GM12878 (cell line): ENCODE measurements around the gene CAPN15. TPM values are rescaled to one million over a fixed set of nuclear protein-coding genes. Genes with fewer than 3 reads are reported as not detected.

ENCODE experiments used
- ASH2L ChIP-seq: fragments of 300-600, 200-600 bp; sonication (generic); IDR thresholded peaks from 2 replicates; pipeline ENCODE4 v1.6.1; 2017; ENCODE audit warnings: low read depth, mild to moderate bottlenecking, borderline replicate concordance
- BHLHE40 ChIP-seq, 2 experiments: fragments of 450-650 bp in 1 of 2; IDR thresholded peaks; 2 replicates each; pipeline ENCODE4 v1.6.1; 2011 to 2017; ENCODE audit warnings: low read depth in 2 of 2, borderline replicate concordance in 1 of 2, improper control_type of control experiment in 1 of 2, low read length in 1 of 2, mild to moderate bottlenecking in 1 of 2
- CBFB ChIP-seq: IDR thresholded peaks from 2 replicates; pipeline ENCODE4 v1.6.1; 2016; ENCODE audit warnings: antibody characterized with exemption, low read depth
- ELK1 ChIP-seq: IDR thresholded peaks from 2 replicates; pipeline ENCODE4 v1.6.1; 2012; ENCODE audit warnings: low read depth, low read length, improper control_type of control experiment
- ESRRA ChIP-seq: IDR thresholded peaks from 2 replicates; pipeline ENCODE4 v1.6.1; 2012; ENCODE audit warnings: mild to moderate bottlenecking, low read length, improper control_type of control experiment
- HDAC6 ChIP-seq: fragments of 200-600 bp; sonication (generic); IDR thresholded peaks from one replicate; pipeline ENCODE4 v1.8.0; 2017; ENCODE audit warnings: antibody characterized with exemption; ENCODE audit not compliant: unreplicated experiment
- IRF4 ChIP-seq: IDR thresholded peaks from 2 replicates; pipeline ENCODE4 v1.6.1; 2011; ENCODE audit warnings: low read depth, low read length
- JUND ChIP-seq: IDR thresholded peaks from 2 replicates; pipeline ENCODE4 v1.6.1; 2012; ENCODE audit warnings: low read depth, mild to moderate bottlenecking, low read length, improper control_type of control experiment, moderate library complexity
- MEF2B ChIP-seq: fragments of 450-650 bp; IDR thresholded peaks from 2 replicates; pipeline ENCODE4 v1.6.1; 2018; ENCODE audit warnings: mild to moderate bottlenecking, moderate library complexity; ENCODE audit not compliant: partially characterized antibody, poor library complexity, severe bottlenecking
- MTA2 ChIP-seq: fragments of 450-650 bp; IDR thresholded peaks from 2 replicates; pipeline ENCODE4 v1.6.1; 2016; ENCODE audit warnings: low read depth, mild to moderate bottlenecking, moderate library complexity
- NR2F1 ChIP-seq: fragments of 450-650 bp; conservative IDR thresholded peaks from 2 replicates; pipeline ENCODE4 v1.6.1; 2017; ENCODE audit warnings: mild to moderate bottlenecking
- NRF1 ChIP-seq: conservative IDR thresholded peaks from 2 replicates; pipeline ENCODE4 v1.6.1; 2011; ENCODE audit warnings: mild to moderate bottlenecking, low read depth, low read length, improper control_type of control experiment
- POLR2A ChIP-seq: IDR thresholded peaks from 2 replicates; pipeline ENCODE4 v1.6.1; 2011; ENCODE audit warnings: low read depth, mild to moderate bottlenecking, low read length
- RCOR1 ChIP-seq: conservative IDR thresholded peaks from 2 replicates; pipeline ENCODE4 v1.6.1; 2012; ENCODE audit warnings: low read depth, low read length, improper control_type of control experiment
- RFX5 ChIP-seq: IDR thresholded peaks from 2 replicates; pipeline ENCODE4 v1.6.1; 2011; ENCODE audit warnings: low read depth, low read length, improper control_type of control experiment
- STAT1 ChIP-seq: fragments of 450-650 bp; conservative IDR thresholded peaks from 2 replicates; pipeline ENCODE4 v1.6.1; 2014; ENCODE audit warnings: antibody characterized with exemption, mild to moderate bottlenecking
- SUZ12 ChIP-seq: fragments of 200-600 bp; sonication (generic); IDR thresholded peaks from one replicate; pipeline ENCODE4 v1.6.1; 2018; ENCODE audit warnings: antibody characterized with exemption, mild to moderate bottlenecking; ENCODE audit not compliant: unreplicated experiment
- ZBTB11 ChIP-seq: fragments of 450-650 bp; formaldehyde crosslinking; IDR thresholded peaks from 2 replicates; pipeline ENCODE4 v1.5.0; 2022; ENCODE audit warnings: mild to moderate bottlenecking, missing genetic modification characterization
- ZBTB33 ChIP-seq: fragments of 450-650 bp; IDR thresholded peaks from 2 replicates; pipeline ENCODE4 v1.6.1; 2017; ENCODE audit warnings: mild to moderate bottlenecking
- ZNF24 ChIP-seq: fragments of 450-650 bp; IDR thresholded peaks from 2 replicates; pipeline ENCODE4 v1.6.1; 2017; ENCODE audit warnings: antibody characterized with exemption, mild to moderate bottlenecking
- ZNF622 ChIP-seq: fragments of 450-650 bp; IDR thresholded peaks from 2 replicates; pipeline ENCODE4 v1.6.1; 2017; ENCODE audit warnings: mild to moderate bottlenecking, inconsistent platforms
- polyA plus RNA-seq, 11 experiments: library from polyadenylated mRNA; depleted of rRNA in 4 of 11; unstranded in 6 of 11; stranded (reverse) in 5 of 11; fragments of >200 nt; fragmentation: Nextera tagmentation in 4 of 11; fragmentation: Illumina TruSeq in 1 of 11; extraction: Ambion mirVana in 4 of 11; extraction: Trizol in 1 of 11; gene quantifications; 1 replicate in 1 of 11; 2 replicates in 10 of 11; pipeline versions ENCODE4 v1.2.1 to v1.2.3, GENCODE V29; 2011 to 2016; ENCODE audit warnings: inconsistent platforms in 2 of 11, missing spikeins in 2 of 11, low read depth in 1 of 11
- total RNA-seq, 4 experiments: library from RNA; depleted of rRNA in 3 of 4; stranded (reverse); fragments of >200 nt in 3 of 4; fragmentation: Illumina TruSeq in 1 of 4; extraction: Trizol in 1 of 4; gene quantifications; 2 replicates each; pipeline versions ENCODE4 v1.2.1 to v1.2.3, GENCODE V29; 2013 to 2021
- TF ChIP-seq, protein P1 (sequence below): fragments of 450-650 bp; IDR thresholded peaks from 2 replicates; pipeline ENCODE4 v1.6.1; 2017; ENCODE audit warnings: low read depth, mild to moderate bottlenecking, moderate library complexity
- TF ChIP-seq, protein P2 (sequence below): IDR thresholded peaks from 2 replicates; pipeline ENCODE4 v1.6.1; 2012; ENCODE audit warnings: low read depth, low read length, improper control_type of control experiment

Gene CAPN15
- total and polyA plus RNA-seq, 10 of the 15 experiments (the other 5 are each of a cell fraction or from before 2014, with no cell fraction given) = 0.40 to 78.5 (median 8.3) TPM

DNA sequence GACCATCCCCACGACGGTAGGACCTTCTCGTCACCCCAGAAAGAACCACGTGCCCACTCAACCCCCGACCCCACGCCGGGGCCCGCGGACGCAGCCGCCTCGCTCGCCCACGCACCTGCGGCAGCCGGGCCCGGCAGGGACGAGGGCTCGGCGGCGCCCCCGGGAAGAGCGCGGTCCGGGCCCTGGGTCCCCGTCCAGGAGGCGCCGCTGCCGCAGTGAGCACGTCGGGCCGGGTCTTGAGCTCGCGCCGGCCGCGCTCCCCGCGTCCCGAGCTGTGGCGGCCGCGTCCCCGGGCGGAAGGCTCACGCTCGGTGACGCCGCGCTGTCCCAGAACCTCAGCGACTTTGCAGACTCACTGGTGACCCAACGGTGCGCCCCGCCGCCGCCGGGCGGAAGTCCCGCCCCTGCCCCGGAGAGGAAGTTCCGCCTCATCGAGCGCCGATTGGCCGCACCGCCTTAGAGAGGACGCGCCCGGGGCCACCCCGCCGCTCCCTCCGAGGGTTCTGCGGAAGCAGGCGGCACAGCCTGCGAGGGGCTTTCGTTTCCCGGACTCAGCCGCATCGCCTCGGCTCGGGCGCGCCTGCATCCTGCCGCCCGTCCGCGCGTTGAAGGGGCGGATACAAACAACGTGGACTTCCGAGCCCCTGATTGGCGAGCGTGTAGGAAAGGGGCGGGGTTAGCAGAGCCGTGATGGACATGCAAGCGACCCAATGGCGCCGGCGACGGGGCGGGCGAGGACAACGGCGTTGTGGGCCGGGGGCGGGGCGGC lies 61.6 kb downstream of the CAPN15 start (continued):
- TF ChIP-seq ZBTB33 = no peak
- peak; percentile 87 for TF ChIP-seq NR2F1
- TF ChIP-seq RFX5 = 0 out of 2 replicates have a peak, but pooled peaks have one; percentile 28
- no peak for TF ChIP-seq MEF2B
- TF ChIP-seq NRF1 = no peak
- TF ChIP-seq SUZ12 = no peak
- TF ChIP-seq POLR2A = peak; percentile 90
- no peak for TF ChIP-seq HDAC6
- no peak for TF ChIP-seq ASH2L
- no peak for TF ChIP-seq RCOR1
- peak; percentile 17 to 72; a peak in 2 of 4 replicates for TF ChIP-seq BHLHE40 (IDR thresholded peaks at IDR 0.05; ENCODE audit: borderline replicate concordance in 1 of 2, low read depth in 2 of 2, low read length in 1 of 2)
- TF ChIP-seq, protein P1, sequence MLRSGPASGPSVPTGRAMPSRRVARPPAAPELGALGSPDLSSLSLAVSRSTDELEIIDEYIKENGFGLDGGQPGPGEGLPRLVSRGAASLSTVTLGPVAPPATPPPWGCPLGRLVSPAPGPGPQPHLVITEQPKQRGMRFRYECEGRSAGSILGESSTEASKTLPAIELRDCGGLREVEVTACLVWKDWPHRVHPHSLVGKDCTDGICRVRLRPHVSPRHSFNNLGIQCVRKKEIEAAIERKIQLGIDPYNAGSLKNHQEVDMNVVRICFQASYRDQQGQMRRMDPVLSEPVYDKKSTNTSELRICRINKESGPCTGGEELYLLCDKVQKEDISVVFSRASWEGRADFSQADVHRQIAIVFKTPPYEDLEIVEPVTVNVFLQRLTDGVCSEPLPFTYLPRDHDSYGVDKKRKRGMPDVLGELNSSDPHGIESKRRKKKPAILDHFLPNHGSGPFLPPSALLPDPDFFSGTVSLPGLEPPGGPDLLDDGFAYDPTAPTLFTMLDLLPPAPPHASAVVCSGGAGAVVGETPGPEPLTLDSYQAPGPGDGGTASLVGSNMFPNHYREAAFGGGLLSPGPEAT = no peak
- TF ChIP-seq, protein P2, sequence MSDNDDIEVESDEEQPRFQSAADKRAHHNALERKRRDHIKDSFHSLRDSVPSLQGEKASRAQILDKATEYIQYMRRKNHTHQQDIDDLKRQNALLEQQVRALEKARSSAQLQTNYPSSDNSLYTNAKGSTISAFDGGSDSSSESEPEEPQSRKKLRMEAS = no peak; the same call in 1 of the 2 replicates
- no peak for TF ChIP-seq IRF4
- no peak; the same call in 1 of the 2 replicates for TF ChIP-seq ELK1
- no peak for TF ChIP-seq ESRRA
- no peak for TF ChIP-seq JUND
- no peak for TF ChIP-seq MTA2
- TF ChIP-seq CBFB = no peak
- TF ChIP-seq ZNF622 = no peak; the same call in 1 of the 2 replicates
- no peak for TF ChIP-seq ZBTB11 (CRISPR knock-in tag)
- peak; percentile 52; the same call in 1 of the 2 replicates for TF ChIP-seq ZNF24
- no peak for TF ChIP-seq STAT1
